ENCODE data around the gene SAA1.

DNA sequence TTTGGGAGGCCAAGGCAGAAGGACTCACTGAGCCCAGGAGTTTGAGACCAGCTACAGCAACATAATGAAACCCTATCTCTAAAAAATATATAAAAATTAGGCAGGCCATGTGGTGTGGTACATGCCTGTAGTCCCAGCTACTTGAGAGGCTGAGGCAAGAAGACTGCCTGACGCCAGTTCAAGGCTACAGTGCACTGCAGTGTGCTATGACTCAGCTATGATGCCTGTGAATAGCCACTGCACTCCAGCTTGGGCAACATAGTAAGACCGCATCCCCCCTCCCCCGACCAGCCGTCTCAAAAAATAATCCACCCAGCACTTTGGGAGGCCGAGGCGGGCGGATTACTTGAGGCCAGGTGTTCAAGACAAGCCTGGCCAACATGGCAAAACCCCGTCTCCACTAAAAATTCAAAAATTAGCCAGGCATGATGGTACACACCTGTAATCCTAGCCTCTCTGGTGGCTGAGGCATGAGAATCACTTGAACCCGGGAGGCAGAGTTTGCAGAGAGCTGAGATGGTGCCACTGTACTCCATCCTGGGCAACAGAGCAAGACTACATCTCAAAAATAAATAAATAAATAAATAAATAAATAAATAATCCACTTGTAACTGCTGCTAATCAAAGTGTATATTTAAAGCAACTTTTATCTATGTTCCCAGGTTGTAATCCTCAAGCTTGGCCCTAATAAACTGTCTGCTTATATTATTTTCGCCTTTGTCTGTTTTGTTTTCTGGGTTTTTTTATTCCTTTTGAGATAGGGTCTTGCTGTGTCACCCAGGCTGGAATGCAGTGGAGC, 48.1 kb downstream of the SAA1 start:
- TF ChIP-seq GABPA (IDR thresholded peaks at IDR 0.05; ENCODE audit: low read depth) = no peak
- TF ChIP-seq, protein P1, sequence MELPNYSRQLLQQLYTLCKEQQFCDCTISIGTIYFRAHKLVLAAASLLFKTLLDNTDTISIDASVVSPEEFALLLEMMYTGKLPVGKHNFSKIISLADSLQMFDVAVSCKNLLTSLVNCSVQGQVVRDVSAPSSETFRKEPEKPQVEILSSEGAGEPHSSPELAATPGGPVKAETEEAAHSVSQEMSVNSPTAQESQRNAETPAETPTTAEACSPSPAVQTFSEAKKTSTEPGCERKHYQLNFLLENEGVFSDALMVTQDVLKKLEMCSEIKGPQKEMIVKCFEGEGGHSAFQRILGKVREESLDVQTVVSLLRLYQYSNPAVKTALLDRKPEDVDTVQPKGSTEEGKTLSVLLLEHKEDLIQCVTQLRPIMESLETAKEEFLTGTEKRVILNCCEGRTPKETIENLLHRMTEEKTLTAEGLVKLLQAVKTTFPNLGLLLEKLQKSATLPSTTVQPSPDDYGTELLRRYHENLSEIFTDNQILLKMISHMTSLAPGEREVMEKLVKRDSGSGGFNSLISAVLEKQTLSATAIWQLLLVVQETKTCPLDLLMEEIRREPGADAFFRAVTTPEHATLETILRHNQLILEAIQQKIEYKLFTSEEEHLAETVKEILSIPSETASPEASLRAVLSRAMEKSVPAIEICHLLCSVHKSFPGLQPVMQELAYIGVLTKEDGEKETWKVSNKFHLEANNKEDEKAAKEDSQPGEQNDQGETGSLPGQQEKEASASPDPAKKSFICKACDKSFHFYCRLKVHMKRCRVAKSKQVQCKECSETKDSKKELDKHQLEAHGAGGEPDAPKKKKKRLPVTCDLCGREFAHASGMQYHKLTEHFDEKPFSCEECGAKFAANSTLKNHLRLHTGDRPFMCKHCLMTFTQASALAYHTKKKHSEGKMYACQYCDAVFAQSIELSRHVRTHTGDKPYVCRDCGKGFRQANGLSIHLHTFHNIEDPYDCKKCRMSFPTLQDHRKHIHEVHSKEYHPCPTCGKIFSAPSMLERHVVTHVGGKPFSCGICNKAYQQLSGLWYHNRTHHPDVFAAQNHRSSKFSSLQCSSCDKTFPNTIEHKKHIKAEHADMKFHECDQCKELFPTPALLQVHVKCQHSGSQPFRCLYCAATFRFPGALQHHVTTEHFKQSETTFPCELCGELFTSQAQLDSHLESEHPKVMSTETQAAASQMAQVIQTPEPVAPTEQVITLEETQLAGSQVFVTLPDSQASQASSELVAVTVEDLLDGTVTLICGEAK (IDR thresholded peaks at IDR 0.05; ENCODE audit: borderline replicate concordance) = no peak
- TF ChIP-seq TCF12 (IDR thresholded peaks at IDR 0.05; ENCODE audit: low read depth, low read length) = no peak
- TF ChIP-seq CEBPB (IDR thresholded peaks at IDR 0.05; ENCODE audit: borderline replicate concordance in 1 of 2, low read depth in 2 of 2, low read length in 2 of 2) = no peak
- no peak for TF ChIP-seq CBX5 (IDR thresholded peaks at IDR 0.05; ENCODE audit: low read depth)
- TF ChIP-seq, protein P2, sequence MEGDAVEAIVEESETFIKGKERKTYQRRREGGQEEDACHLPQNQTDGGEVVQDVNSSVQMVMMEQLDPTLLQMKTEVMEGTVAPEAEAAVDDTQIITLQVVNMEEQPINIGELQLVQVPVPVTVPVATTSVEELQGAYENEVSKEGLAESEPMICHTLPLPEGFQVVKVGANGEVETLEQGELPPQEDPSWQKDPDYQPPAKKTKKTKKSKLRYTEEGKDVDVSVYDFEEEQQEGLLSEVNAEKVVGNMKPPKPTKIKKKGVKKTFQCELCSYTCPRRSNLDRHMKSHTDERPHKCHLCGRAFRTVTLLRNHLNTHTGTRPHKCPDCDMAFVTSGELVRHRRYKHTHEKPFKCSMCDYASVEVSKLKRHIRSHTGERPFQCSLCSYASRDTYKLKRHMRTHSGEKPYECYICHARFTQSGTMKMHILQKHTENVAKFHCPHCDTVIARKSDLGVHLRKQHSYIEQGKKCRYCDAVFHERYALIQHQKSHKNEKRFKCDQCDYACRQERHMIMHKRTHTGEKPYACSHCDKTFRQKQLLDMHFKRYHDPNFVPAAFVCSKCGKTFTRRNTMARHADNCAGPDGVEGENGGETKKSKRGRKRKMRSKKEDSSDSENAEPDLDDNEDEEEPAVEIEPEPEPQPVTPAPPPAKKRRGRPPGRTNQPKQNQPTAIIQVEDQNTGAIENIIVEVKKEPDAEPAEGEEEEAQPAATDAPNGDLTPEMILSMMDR (IDR thresholded peaks at IDR 0.05 in 2 of 3, conservative IDR thresholded peaks at IDR 0.05 in 1 of 3; ENCODE audit: control insufficient read depth in 2 of 3, extremely low read depth in 1 of 3, insufficient read depth in 1 of 3, low read depth in 3 of 3, low read length in 3 of 3) = no peak

All from GM12878 (cell line).